Common myeloid progenitor, CD34-positive (primary cell): ENCODE results near the gene TBPL2.

Experiments used
- CTCF ChIA-PET: fragments of 350-600 bp; sonication (Branson Sonifier 250); formaldehyde crosslinking; loops from one replicate; lab custom pipeline; 2021; ENCODE audit warnings: antibody characterized with exemption; lab: Charles Lee
- POLR2A ChIA-PET: fragments of 350-600 bp; sonication (Branson Sonifier 250); formaldehyde crosslinking; loops from one replicate; lab custom pipeline; 2021; ENCODE audit warnings: antibody characterized with exemption; lab: Charles Lee
- DNase-seq, 3 donors: peaks; one replicate each; pipeline versions ENCODE4 v3.0.0 to v3.0.0-alpha.2; 2013
- H3K27ac ChIP-seq, 2 experiments: 1 replicate in 1 of 2; 2 replicates in 1 of 2; pipeline ENCODE4 v1.7.0; 2013; ENCODE audit warnings: inconsistent platforms in 2 of 2, low read length in 2 of 2, mild to moderate bottlenecking in 2 of 2, low read depth in 1 of 2, moderate library complexity in 1 of 2; ENCODE audit not compliant: severe bottlenecking in 2 of 2, insufficient read depth in 1 of 2, poor library complexity in 1 of 2
- H3K27me3 ChIP-seq, 5 experiments: replicated peaks in 2 of 5; 1 replicate in 3 of 5; 2 replicates in 2 of 5; pipeline versions ENCODE4 v1.6.1 to v1.7.0; 2013; ENCODE audit warnings: low read length in 4 of 5, mild to moderate bottlenecking in 2 of 5, moderate library complexity in 2 of 5, inconsistent platforms in 1 of 5; ENCODE audit not compliant: insufficient read depth in 5 of 5, control insufficient read depth in 4 of 5
- H3K36me3 ChIP-seq, 4 experiments: 1 replicate in 2 of 4; 2 replicates in 2 of 4; pipeline versions ENCODE4 v1.6.1 to v1.7.0; 2013; ENCODE audit warnings: low read length in 3 of 4, control low read depth in 1 of 4, mild to moderate bottlenecking in 1 of 4; ENCODE audit not compliant: control insufficient read depth in 4 of 4, insufficient read depth in 4 of 4
- H3K4me1 ChIP-seq, 4 experiments: 1 replicate in 3 of 4; 2 replicates in 1 of 4; pipeline versions ENCODE4 v1.6.1 to v1.7.1; 2013; ENCODE audit warnings: low read length in 3 of 4, mild to moderate bottlenecking in 3 of 4, control low read depth in 1 of 4, inconsistent platforms in 1 of 4, moderate library complexity in 1 of 4; ENCODE audit not compliant: control insufficient read depth in 4 of 4, insufficient read depth in 4 of 4; ENCODE audit errors: control extremely low read depth in 1 of 4
- H3K4me3 ChIP-seq, 7 experiments: 1 replicate in 4 of 7; 2 replicates in 3 of 7; pipeline versions ENCODE4 v1.5.1 to v1.7.0; 2013; ENCODE audit warnings: mild to moderate bottlenecking in 7 of 7, low read length in 6 of 7, moderate library complexity in 6 of 7, inconsistent platforms in 2 of 7, low read depth in 2 of 7, control low read depth in 1 of 7; ENCODE audit not compliant: insufficient read depth in 4 of 7, control insufficient read depth in 1 of 7; ENCODE audit errors: extremely low read depth in 1 of 7
- H3K9me3 ChIP-seq, 5 experiments: 1 replicate in 4 of 5; 2 replicates in 1 of 5; pipeline versions ENCODE4 v1.6.1 to v1.7.1; 2013; ENCODE audit warnings: low read length in 4 of 5, mild to moderate bottlenecking in 2 of 5, inconsistent platforms in 1 of 5, low read depth in 1 of 5, moderate library complexity in 1 of 5; ENCODE audit not compliant: control insufficient read depth in 4 of 5, insufficient read depth in 2 of 5; ENCODE audit errors: control extremely low read depth in 1 of 5
- WGBS: methylation state at CpG from one replicate; pipeline ENCODE4 v1.1.5; 2013; ENCODE audit not compliant: insufficient coverage; 5-methylcytosine and 5-hydroxymethylcytosine counted together

TBPL2 gene

GRCh38 chr14:55451950-55452349 is 11.5 kb upstream of the TBPL2 start:
- no peaks in the 10 kb centered on the region for H3K9me3 ChIP-seq
- 93% methylated on average over 2 of the region's 2 CpGs for WGBS
- DNase-seq = no peak
- peaks cover 7 to 35% (median 23%) of the 10 kb centered on the region in 4 experiments for H3K4me1 ChIP-seq
- no peaks in the 10 kb centered on the region for H3K27me3 ChIP-seq
- POLR2A ChIA-PET = no interaction called here
- H3K4me3 ChIP-seq = no peak overlapping the region
- CTCF ChIA-PET = no interaction called here
- H3K27ac ChIP-seq = no peak overlapping the region
- no peaks in the 10 kb centered on the region for H3K36me3 ChIP-seq

- Histone ChIP-seq H3K9me3 (no peaks in the 10 kb centered on the region), H3K4me3 (no peak overlapping the region), H3K27ac (no peak overlapping the region), H3K27me3 (no peaks in the 10 kb centered on the region), H3K36me3 (no peaks in the 10 kb centered on the region), H3K4me1 (peaks cover 7 to 35% (median 23%) of the 10 kb centered on the region in 4 experiments)
- CTCF ChIA-PET = interaction anchor here (1.0 kb wide), 1 partner anchor 119 kb away, joined by 4 read pairs; no protein-coding TSS in a partner anchor
- WGBS = 33% methylated on average over 2 of the region's 4 CpGs
- DNase-seq = peak in 1 of 3 donors; percentile 45
- POLR2A ChIA-PET = no interaction called here
These were observed 11.0 kb upstream of the TBPL2 start for GRCh38 chr14:55451398-55451797.

GRCh38 chr14:55450987-55451386 is 10.6 kb upstream of the TBPL2 start:
- CTCF ChIA-PET = interaction anchor here (1.0 to 1.9 kb wide), 2 partner anchors 17 to 120 kb away, joined by 4 to 7 read pairs; no protein-coding TSS in a partner anchor
- peaks cover 7 to 35% (median 23%) of the 10 kb centered on the region in 4 experiments for H3K4me1 ChIP-seq

GRCh38 chr14:55450539-55450938 is 10.1 kb upstream of the TBPL2 start:
- POLR2A ChIA-PET = no interaction called here
- no peaks in the 10 kb centered on the region for H3K36me3 ChIP-seq
- H3K9me3 ChIP-seq = no peaks in the 10 kb centered on the region
- DNase-seq = no peak
- H3K27me3 ChIP-seq = no peaks in the 10 kb centered on the region
- WGBS = 94% methylated on average over 2 of the region's 3 CpGs
- H3K27ac ChIP-seq = no peak overlapping the region
- H3K4me3 ChIP-seq = no peak overlapping the region
- H3K4me1 ChIP-seq = peaks cover 7 to 35% (median 23%) of the 10 kb centered on the region in 4 experiments
- CTCF ChIA-PET = interaction anchor here (0.7 to 1.9 kb wide), 3 partner anchors 13 to 121 kb away, joined by 3 to 7 read pairs (median 3); no protein-coding TSS in a partner anchor

More at GRCh38 chr14:55450987-55451386, 10.6 kb upstream of the TBPL2 start:
- Histone ChIP-seq H3K36me3 (no peaks in the 10 kb centered on the region), H3K4me3 (no peak overlapping the region), H3K9me3 (no peaks in the 10 kb centered on the region), H3K27me3 (no peaks in the 10 kb centered on the region), H3K27ac (no peak overlapping the region)
- POLR2A ChIA-PET = no interaction called here
- no peak for DNase-seq

GRCh38 chr14:55450124-55450523 is 9.7 kb upstream of the TBPL2 start:
- WGBS = 5% methylated on average over 2 of the region's 2 CpGs
- H3K4me1 ChIP-seq = peaks cover 7 to 35% (median 23%) of the 10 kb centered on the region in 4 experiments
- H3K27ac ChIP-seq = no peak overlapping the region
- ChIA-PET POLR2A (no interaction called here), CTCF (interaction anchor here (0.7 to 1.9 kb wide), 4 partner anchors 12 to 121 kb away, joined by 3 to 7 read pairs (median 3); no protein-coding TSS in a partner anchor)
- no peaks in the 10 kb centered on the region for H3K27me3 ChIP-seq
- H3K4me3 ChIP-seq = no peak overlapping the region
- DNase-seq = peak in 2 of 3 donors; percentile 68 to 81
- H3K36me3 ChIP-seq = no peaks in the 10 kb centered on the region
- H3K9me3 ChIP-seq = no peaks in the 10 kb centered on the region

GRCh38 chr14:55449116-55449515 is 8.7 kb upstream of the TBPL2 start:
- H3K27me3 ChIP-seq = no peaks in the 10 kb centered on the region
- no peak overlapping the region for H3K4me3 ChIP-seq
- no peaks in the 10 kb centered on the region for H3K36me3 ChIP-seq
- ChIA-PET POLR2A (no interaction called here), CTCF (interaction anchor here (1.4 to 1.9 kb wide), 2 partner anchors 14 to 18 kb away, joined by 3 to 7 read pairs; no protein-coding TSS in a partner anchor)
- H3K4me1 ChIP-seq = peaks cover 7 to 26% (median 17%) of the 10 kb centered on the region in 4 experiments
- no peaks in the 10 kb centered on the region for H3K9me3 ChIP-seq
- no peak overlapping the region for H3K27ac ChIP-seq
- no peak for DNase-seq
- WGBS = 50% methylated on average over 2 of the region's 3 CpGs

- Histone ChIP-seq H3K36me3 (no peaks in the 10 kb centered on the region), H3K4me3 (no peak overlapping the region), H3K27me3 (no peaks in the 10 kb centered on the region), H3K9me3 (no peaks in the 10 kb centered on the region), H3K4me1 (peaks cover 7 to 22% (median 15%) of the 10 kb centered on the region in 4 experiments), H3K27ac (no peak overlapping the region)
- POLR2A ChIA-PET = no interaction called here
- WGBS = no CpG with 5 or more reads among the region's 3 CpGs
- DNase-seq = no peak
- CTCF ChIA-PET = interaction anchor here (1.1 to 2.8 kb wide), 4 partner anchors 11 to 1031 kb away, joined by 3 to 10 read pairs (median 5); no protein-coding TSS in a partner anchor
These were observed 7.8 kb upstream of the TBPL2 start for GRCh38 chr14:55448141-55448614.
